ENCODE measurements around the gene ANKFY1. TPM values are rescaled to one million over a fixed set of nuclear protein-coding genes. Genes with fewer than 3 reads are reported as not detected.

Gene ANKFY1
- total RNA-seq, 1 donor from 2014 or later = 72.6 TPM

DNA sequence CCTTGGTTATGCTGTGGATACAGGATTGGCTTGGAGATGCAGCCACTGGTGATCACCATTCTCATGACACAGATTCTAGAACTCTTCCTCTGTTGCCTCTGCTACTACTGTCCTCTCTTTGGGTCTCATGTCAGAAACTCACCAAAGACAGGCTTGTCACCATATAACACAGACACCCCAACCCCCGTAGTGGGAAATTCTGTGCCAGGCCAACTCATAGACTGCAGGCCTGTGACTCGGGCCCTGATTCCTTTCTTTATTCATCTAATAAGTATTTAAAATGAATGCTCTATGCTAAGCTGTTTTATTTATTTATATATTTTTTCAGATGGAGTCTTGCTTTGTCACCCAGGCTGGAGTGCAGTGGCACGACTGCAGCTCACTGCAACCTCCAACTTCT lies 111.3 kb downstream of the ANKFY1 start:
- peaks cover 4% of the 10 kb centered on the region for H3K36me3 Mint-ChIP-seq
- no peaks in the 10 kb centered on the region for H3K9me3 Mint-ChIP-seq
- no peaks in the 10 kb centered on the region for H3K4me1 Mint-ChIP-seq (ENCODE audit: unreplicated experiment)
- H3K27ac Mint-ChIP-seq = no peak overlapping the region
- no peak for TF ChIP-seq CTCF (conservative IDR thresholded peaks at IDR 0.05)
- DNase-seq (ENCODE audit: extremely low spot score, unreplicated experiment) = no peak
- H3K4me3 Mint-ChIP-seq = no peak overlapping the region
- H3K27me3 Mint-ChIP-seq = no peaks in the 10 kb centered on the region

GRCh38 chr17:4150096-4150495 lies 113.7 kb downstream of the ANKFY1 start:
- H3K27ac Mint-ChIP-seq = no peak overlapping the region
- H3K36me3 Mint-ChIP-seq = peaks cover 4% of the 10 kb centered on the region
- no peak for TF ChIP-seq CTCF (conservative IDR thresholded peaks at IDR 0.05)
- no peak for DNase-seq (ENCODE audit: extremely low spot score, unreplicated experiment)
- H3K4me1 Mint-ChIP-seq (ENCODE audit: unreplicated experiment) = no peaks in the 10 kb centered on the region
- no peaks in the 10 kb centered on the region for H3K27me3 Mint-ChIP-seq
- no peak overlapping the region for H3K4me3 Mint-ChIP-seq
- H3K9me3 Mint-ChIP-seq = no peaks in the 10 kb centered on the region

GRCh38 chr17:4148611-4149308 lies 115.0 kb downstream of the ANKFY1 start:
- Mint-ChIP-seq H3K4me1 (ENCODE audit: unreplicated experiment) (peaks cover 7% of the 10 kb centered on the region), H3K27me3 (no peaks in the 10 kb centered on the region), H3K4me3 (no peak overlapping the region), H3K36me3 (peaks cover 4% of the 10 kb centered on the region), H3K9me3 (no peaks in the 10 kb centered on the region), H3K27ac (peak overlapping the region; percentile 13)
- DNase-seq (ENCODE audit: extremely low spot score, unreplicated experiment) = no peak
- TF ChIP-seq CTCF (conservative IDR thresholded peaks at IDR 0.05) = no peak

DNA sequence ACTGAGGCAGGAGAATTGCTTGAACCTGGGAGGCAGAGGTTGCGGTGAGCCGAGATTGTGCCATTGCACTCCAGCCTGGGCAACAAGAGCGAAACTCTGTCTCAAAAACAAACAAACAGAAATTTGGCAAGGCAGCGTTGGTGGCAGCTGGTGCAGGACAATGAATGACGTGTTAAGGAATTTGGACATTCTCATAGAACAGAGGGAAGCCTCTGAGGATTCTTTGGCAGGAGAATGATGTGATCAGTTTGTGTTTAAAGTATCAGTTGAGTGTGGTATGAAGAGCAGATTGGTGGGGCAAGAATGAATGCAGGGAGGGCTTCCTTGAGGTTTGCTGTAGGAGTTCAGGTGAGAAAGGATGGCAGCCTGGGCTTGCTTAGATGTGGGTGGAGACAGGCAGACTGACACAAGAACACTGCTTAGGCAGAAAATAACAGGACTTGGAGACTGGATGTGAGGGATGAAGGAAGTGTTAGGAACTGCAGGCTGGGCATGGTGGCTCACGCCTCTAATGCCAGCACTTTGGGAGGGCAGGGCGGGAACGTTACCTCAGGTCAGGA lies 115.9 kb downstream of the ANKFY1 start:
- H3K9me3 Mint-ChIP-seq = no peaks in the 10 kb centered on the region
- DNase-seq (ENCODE audit: extremely low spot score, unreplicated experiment) = no peak
- no peak overlapping the region for H3K27ac Mint-ChIP-seq
- peaks cover 4% of the 10 kb centered on the region for H3K36me3 Mint-ChIP-seq
- no peak for TF ChIP-seq CTCF (conservative IDR thresholded peaks at IDR 0.05)
- H3K4me3 Mint-ChIP-seq = no peak overlapping the region
- H3K4me1 Mint-ChIP-seq (ENCODE audit: unreplicated experiment) = peaks cover 7% of the 10 kb centered on the region
- no peaks in the 10 kb centered on the region for H3K27me3 Mint-ChIP-seq

- Mint-ChIP-seq H3K27me3 (no peaks in the 10 kb centered on the region), H3K27ac (no peak overlapping the region), H3K4me1 (ENCODE audit: unreplicated experiment) (peaks cover 13% of the 10 kb centered on the region), H3K36me3 (peaks cover 4% of the 10 kb centered on the region), H3K9me3 (no peaks in the 10 kb centered on the region), H3K4me3 (no peak overlapping the region)
- no peak for DNase-seq (ENCODE audit: extremely low spot score, unreplicated experiment)
- TF ChIP-seq CTCF (conservative IDR thresholded peaks at IDR 0.05) = no peak
Observed at GRCh38 chr17:4146641-4147040, 117.1 kb downstream of the ANKFY1 start.
